ENCODE measurements around the gene AGMAT.

AGMAT gene

DNA sequence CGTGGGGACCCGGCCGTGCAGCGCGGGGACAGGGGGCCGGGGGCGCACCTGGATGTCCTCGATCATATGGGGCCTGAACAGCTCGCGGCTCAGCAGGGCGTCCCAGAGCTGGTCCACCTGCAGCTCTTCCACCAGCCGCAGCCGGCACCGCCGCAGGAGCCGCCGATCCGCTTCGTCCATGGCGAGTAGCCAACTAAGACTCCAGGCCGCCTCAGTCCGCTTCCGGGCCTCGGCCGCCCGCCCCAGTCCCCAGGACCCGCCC is 60.9 kb downstream of the AGMAT start, which contains the start of gene CASP9:
CASP9 (minus strand) TSS at position 195 of the 262 bp plus-strand sequence; CDS start at position 180, 15 bp downstream.
- H3K9me3 Mint-ChIP-seq: no peaks in the 10 kb centered on the region
- H3K36me3 Mint-ChIP-seq: no peaks in the 10 kb centered on the region
- no peaks in the 10 kb centered on the region for H3K27me3 Mint-ChIP-seq
- H3K4me1 Mint-ChIP-seq: peaks cover 56% of the 10 kb centered on the region
- peak within 1 kb of the TSS; percentile 100 for H3K27ac Mint-ChIP-seq
- H3K4me3 Mint-ChIP-seq: peak within 1 kb of the TSS; percentile 87

DNA sequence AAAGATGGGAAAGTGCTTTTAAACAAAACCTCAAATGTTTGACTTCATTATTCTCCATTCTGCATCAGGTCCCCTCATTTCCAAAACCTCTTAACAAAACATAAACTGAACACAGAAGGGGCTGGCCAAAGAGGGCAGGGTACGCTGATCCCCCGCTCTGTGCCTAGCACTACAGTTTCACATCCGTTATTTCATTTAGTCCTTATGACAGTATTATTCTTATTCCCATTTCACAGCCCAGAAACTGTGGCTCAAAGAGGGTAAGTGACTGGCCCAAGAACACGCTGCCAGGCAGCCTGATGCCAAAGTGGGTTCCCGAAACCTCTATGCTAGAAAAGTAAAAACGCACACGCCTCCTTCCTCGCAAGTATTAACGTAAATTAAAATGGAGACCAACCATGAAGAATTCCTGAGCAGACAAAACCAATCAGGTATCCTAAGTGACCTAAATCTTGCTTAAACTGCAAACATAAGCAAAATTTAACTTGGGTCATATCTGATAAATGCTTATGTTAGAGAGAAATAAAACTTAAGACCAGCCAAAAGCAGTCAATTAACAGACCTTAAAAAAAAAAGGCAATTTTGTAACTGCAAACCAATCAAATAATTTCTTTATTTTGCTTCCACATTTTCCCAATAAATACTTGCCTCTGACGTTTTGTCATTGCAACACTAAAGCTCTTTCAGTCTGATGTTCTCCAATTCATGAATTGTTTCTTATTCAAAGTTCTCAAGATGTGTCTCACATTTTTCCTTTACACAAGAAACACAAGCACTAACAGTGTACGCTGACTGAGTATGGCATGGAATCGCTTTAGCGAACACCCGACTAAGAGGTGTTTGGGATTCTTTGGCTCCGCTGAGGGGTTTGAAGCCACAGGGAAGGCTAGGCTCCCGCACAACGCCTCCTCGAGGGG is 61.5 kb downstream of the AGMAT start:
- H3K27me3 Mint-ChIP-seq: no peaks in the 10 kb centered on the region
- peak overlapping the region; percentile 87 for H3K4me3 Mint-ChIP-seq
- peak overlapping the region; percentile 32 for H3K27ac Mint-ChIP-seq
- no peaks in the 10 kb centered on the region for H3K9me3 Mint-ChIP-seq
- H3K4me1 Mint-ChIP-seq: peaks cover 50% of the 10 kb centered on the region
- no peaks in the 10 kb centered on the region for H3K36me3 Mint-ChIP-seq

DNA sequence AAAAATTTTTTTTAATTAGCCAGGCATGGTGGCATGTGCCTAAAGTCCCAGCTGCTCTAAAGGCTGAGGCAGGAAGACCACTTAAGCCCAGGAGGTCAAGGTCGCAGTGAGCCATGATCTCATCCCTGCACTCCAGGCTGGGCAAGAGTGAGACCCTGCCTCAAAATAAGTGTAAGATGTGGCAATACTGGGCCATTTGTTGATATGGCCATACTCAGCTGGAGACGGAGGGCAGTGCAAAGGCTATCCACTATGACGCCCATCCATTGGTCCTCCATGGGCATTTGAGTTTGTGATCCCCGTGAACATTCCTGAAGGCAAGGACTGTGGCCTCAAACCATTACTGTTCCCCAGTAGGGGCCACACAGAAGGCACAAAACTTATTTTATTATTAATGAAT is 62.3 kb downstream of the AGMAT start:
- Mint-ChIP-seq H3K27ac (no peak overlapping the region), H3K4me3 (peak overlapping the region; percentile 24), H3K36me3 (no peaks in the 10 kb centered on the region), H3K9me3 (no peaks in the 10 kb centered on the region), H3K4me1 (peaks cover 43% of the 10 kb centered on the region), H3K27me3 (no peaks in the 10 kb centered on the region)
